B cell (primary cell): ENCODE data around the gene S100A9. TPM values are rescaled to one million over a fixed set of nuclear protein-coding genes. Genes with fewer than 3 reads are reported as not detected.
A peak's percentile ranks its signal among the peaks of the same experiment; 100 is the strongest.

Source experiments
- ATAC-seq: fragments of 200-7000 bp; cut with Tn5 transposase; one replicate; pipeline ENCODE4 v1.10.0; 2021; ENCODE audit warnings: low read depth, mild to moderate bottlenecking, moderate number of reproducible peaks, moderate library complexity
- CTCF ChIA-PET: fragments of 350-600 bp; sonication (Branson Sonifier 250); formaldehyde crosslinking; loops from one replicate; lab custom pipeline; 2021; ENCODE audit warnings: antibody characterized with exemption, inconsistent platforms; lab: Charles Lee
- POLR2A ChIA-PET: fragments of 350-600 bp; sonication (Branson Sonifier 250); formaldehyde crosslinking; loops from one replicate; lab custom pipeline; 2021; ENCODE audit warnings: antibody characterized with exemption; lab: Charles Lee
- DNase-seq: peaks from one replicate; pipeline ENCODE4 v3.0.0; 2013
- H2AFZ ChIP-seq: 2 replicates; pipeline ENCODE4 v1.6.1; 2012; ENCODE audit warnings: mild to moderate bottlenecking, low read depth, low read length; ENCODE audit not compliant: insufficient read depth, poor library complexity, severe bottlenecking
- H3K27ac ChIP-seq, 2 donors: 1 replicate in 1 of 2; 2 replicates in 1 of 2; pipeline ENCODE4 v1.5.1; 2012 to 2013; ENCODE audit warnings: low read length in 2 of 2, mild to moderate bottlenecking in 2 of 2, moderate library complexity in 1 of 2
- H3K27me3 ChIP-seq, 4 experiments: fragments of 200-600 bp in 1 of 4; sonication (generic) in 1 of 4; replicated peaks in 1 of 4; 1 replicate in 2 of 4; 2 replicates in 2 of 4; pipeline versions ENCODE4 v1.6.1 to v1.7.0; 2013 to 2016; ENCODE audit warnings: low read length in 3 of 4, mild to moderate bottlenecking in 2 of 4, mixed read lengths in 1 of 4, moderate library complexity in 1 of 4; ENCODE audit not compliant: insufficient read depth in 4 of 4, control insufficient read depth in 3 of 4; ENCODE audit errors: control extremely low read depth in 1 of 4
- H3K36me3 ChIP-seq, 2 experiments: replicated peaks in 1 of 2; 1 replicate in 1 of 2; 2 replicates in 1 of 2; pipeline versions ENCODE4 v1.6.1 to v1.7.1; 2013; ENCODE audit warnings: low read length in 1 of 2; ENCODE audit not compliant: insufficient read depth in 2 of 2, control insufficient read depth in 1 of 2; ENCODE audit errors: control extremely low read depth in 1 of 2, extremely low read depth in 1 of 2
- H3K4me1 ChIP-seq, 2 donors: fragments of 200-600 bp in 1 of 2; sonication (generic) in 1 of 2; 1 replicate in 1 of 2; 2 replicates in 1 of 2; pipeline versions ENCODE4 v1.5.1 to v1.6.1; 2013 to 2017; ENCODE audit warnings: low read length in 2 of 2; ENCODE audit not compliant: control insufficient read depth in 2 of 2, insufficient read depth in 2 of 2
- H3K4me2 ChIP-seq: replicated peaks from 2 replicates; pipeline ENCODE3; 2012; ENCODE audit warnings: mild to moderate bottlenecking, low read depth, low read length; ENCODE audit not compliant: poor library complexity, severe bottlenecking
- H3K4me3 ChIP-seq, 5 experiments: fragments of 200-600 bp in 1 of 5; sonication (generic) in 1 of 5; 1 replicate in 3 of 5; 2 replicates in 2 of 5; pipeline versions ENCODE4 v1.5.1 to v1.7.0; 2011 to 2016; ENCODE audit warnings: low read length in 4 of 5, mild to moderate bottlenecking in 4 of 5, low read depth in 2 of 5, control low read depth in 1 of 5, moderate library complexity in 1 of 5; ENCODE audit not compliant: insufficient read depth in 1 of 5; ENCODE audit errors: control extremely low read depth in 1 of 5, extremely low read depth in 1 of 5
- H3K79me2 ChIP-seq: fragments of 200-600 bp; sonication (generic); one replicate; pipeline ENCODE4 v1.6.0; 2016; ENCODE audit warnings: low read length; ENCODE audit not compliant: control insufficient read depth, insufficient read depth
- H3K9ac ChIP-seq: fragments of 200-600 bp; sonication (generic); 2 replicates; pipeline ENCODE4 v1.6.1; 2017; ENCODE audit warnings: mild to moderate bottlenecking, low read length, moderate library complexity
- H3K9me3 ChIP-seq, 3 donors: one replicate each; pipeline versions ENCODE4 v1.6.1 to v1.7.1; 2013; ENCODE audit warnings: low read length in 2 of 3; ENCODE audit not compliant: control insufficient read depth in 2 of 3, insufficient read depth in 1 of 3; ENCODE audit errors: control extremely low read depth in 1 of 3
- H4K20me1 ChIP-seq: 2 replicates; pipeline ENCODE4 v1.6.0; 2012; ENCODE audit warnings: mild to moderate bottlenecking, low read length; ENCODE audit not compliant: insufficient read depth, control insufficient read depth, poor library complexity, severe bottlenecking
- H3K27ac Mint-ChIP-seq: one replicate; pipeline ENCODE4 v1.8.0; 2021; ENCODE audit warnings: mixed read lengths
- H3K27me3 Mint-ChIP-seq: one replicate; pipeline ENCODE4 v1.8.0; 2021; ENCODE audit warnings: mixed read lengths
- H3K4me1 Mint-ChIP-seq: one replicate; pipeline ENCODE4 v1.8.0; 2021; ENCODE audit warnings: mixed read lengths
- H3K4me3 Mint-ChIP-seq: one replicate; pipeline ENCODE4 v1.8.0; 2021; ENCODE audit warnings: mixed read lengths
- H3K9me3 Mint-ChIP-seq: one replicate; pipeline ENCODE4 v1.8.0; 2022; ENCODE audit warnings: mixed read lengths; ENCODE audit not compliant: insufficient read depth
- CTCF ChIP-seq: fragments of 200-600 bp; IDR thresholded peaks from one replicate; pipeline ENCODE4 v1.8.0; 2022; ENCODE audit warnings: antibody characterized with exemption, mild to moderate bottlenecking
- EZH2 ChIP-seq: IDR thresholded peaks from 2 replicates; pipeline ENCODE4 v1.6.1; 2012; ENCODE audit warnings: borderline replicate concordance, low read depth, mild to moderate bottlenecking, moderate library complexity, low read length; ENCODE audit not compliant: insufficient read depth, poor library complexity, severe bottlenecking
- WGBS: methylation state at CpG from one replicate; pipeline ENCODE4 v1.1.5; 2013; ENCODE audit warnings: missing lambda C conversion rate; ENCODE audit not compliant: insufficient coverage; 5-methylcytosine and 5-hydroxymethylcytosine counted together
- intact Hi-C: fragments of 100-400 bp; cut with micrococcal nuclease; formaldehyde crosslinking; loops from one replicate; pipeline ENCODE4 v1.10.0; 2022
- polyA plus RNA-seq: library from polyadenylated mRNA; depleted of rRNA; stranded (reverse); fragments of >200 nt; gene quantifications from 2 replicates; pipeline ENCODE4 v1.2.3, GENCODE V29; 2012
- total RNA-seq, 2 donors: library from RNA; stranded (reverse); fragments of 120-200 nt in 1 of 2; gene quantifications; 1 replicate in 1 of 2; 2 replicates in 1 of 2; pipeline versions ENCODE4 v1.2.3 to v1.2.4, GENCODE V29; 2013 to 2022

Gene S100A9
- total and polyA plus RNA-seq, 2 donors (not counting 1 experiment from before 2014, with no cell fraction given), result 4.2 to 66.6 TPM

GRCh38 chr1:153374071-153374470, 16.4 kb downstream of the S100A9 start:
- TF ChIP-seq EZH2 (no peak), CTCF (no peak)
- POLR2A ChIA-PET, result no interaction called here
- H3K27me3 Mint-ChIP-seq, result peaks cover 27% of the 10 kb centered on the region
- Histone ChIP-seq H3K9ac (no peak overlapping the region), H3K36me3 (no peaks in the 10 kb centered on the region), H3K79me2 (no peaks in the 10 kb centered on the region), H4K20me1 (no peaks in the 10 kb centered on the region), H3K4me1 (no peaks in the 10 kb centered on the region), H2AFZ (no peak overlapping the region), H3K27me3 (peaks cover 0 to 17% (median 2%) of the 10 kb centered on the region in 4 experiments), H3K27ac (no peak overlapping the region), H3K4me2 (no peak overlapping the region), H3K4me3 (peak overlapping the region in 1 of 5 experiments; percentile 51), H3K9me3 (no peaks in the 10 kb centered on the region)
- H3K9me3 Mint-ChIP-seq, result no peaks in the 10 kb centered on the region
- no CpG with 5 or more reads among the region's 2 CpGs for WGBS
- intact Hi-C loops, result no loop called here
- H3K27ac Mint-ChIP-seq, result no peak overlapping the region
- H3K4me1 Mint-ChIP-seq, result no peaks in the 10 kb centered on the region
- CTCF ChIA-PET, result no interaction called here
- DNase-seq (no peak), ATAC-seq (no peak)
- no peak overlapping the region for H3K4me3 Mint-ChIP-seq

GRCh38 chr1:153375511-153375910, 17.9 kb downstream of the S100A9 start, which contains the start of gene S100A12:
TSS of gene S100A12 (minus strand) at chr1:153375621. CDS start at chr1:153374592, 1,029 bp downstream.
- H3K4me3 Mint-ChIP-seq, result no peak within 1 kb of the TSS
- H3K9ac ChIP-seq, result no peak within 1 kb of the TSS
- no peak within 1 kb of the TSS for H3K27ac ChIP-seq
- no peaks in the 10 kb centered on the region for H3K79me2 ChIP-seq
- no peaks in the 10 kb centered on the region for H3K36me3 ChIP-seq
- peaks cover 0 to 3% (median 0%) of the 10 kb centered on the region in 3 donors for H3K9me3 ChIP-seq
- ChIA-PET POLR2A (no interaction called here), CTCF (no interaction called here)
- H3K27ac Mint-ChIP-seq, result no peak within 1 kb of the TSS
- intact Hi-C loops, result no loop called here
- no peak within 1 kb of the TSS for H3K4me2 ChIP-seq
- no peak for TF ChIP-seq EZH2
- TF ChIP-seq CTCF, result no peak
- H3K4me3 ChIP-seq, result peak within 1 kb of the TSS in 1 of 5 experiments; percentile 54
- DNase-seq, result no peak
- no peaks in the 10 kb centered on the region for H3K4me1 ChIP-seq
- H3K27me3 Mint-ChIP-seq, result peaks cover 27% of the 10 kb centered on the region
- H3K9me3 Mint-ChIP-seq, result no peaks in the 10 kb centered on the region
- 100% methylated on average over 1 of the region's 1 CpG for WGBS
- ATAC-seq, result no peak
- no peak within 1 kb of the TSS for H2AFZ ChIP-seq
- H3K27me3 ChIP-seq, result peaks cover 0 to 14% (median 3%) of the 10 kb centered on the region in 4 experiments
- no peaks in the 10 kb centered on the region for H3K4me1 Mint-ChIP-seq
- H4K20me1 ChIP-seq, result no peaks in the 10 kb centered on the region
